Fibroblast of peridontal ligament (primary cell): Measurements from ENCODE around the gene GIPR.

Source experiments
- DNase-seq: peaks from one replicate; pipeline ENCODE4 v3.0.0-alpha.2; 2010; ENCODE audit errors: extremely low read depth

Gene GIPR

GRCh38 chr19:45730368-45731288 lies 62.6 kb downstream of the GIPR start, which contains the start of gene FBXO46:
Gene FBXO46 (minus strand): TSS chr19:45730896. CDS start chr19:45713495, 17,401 bp downstream.
- DNase-seq, result peak; percentile 97
